Thyroid gland (tissue), 4 donors: ENCODE measurements around the gene GALNT2.

Experiments used
- POLR2A ChIP-seq, 2 donors: fragments of 450-650 bp; IDR thresholded peaks; one replicate each; pipeline ENCODE4 v1.6.1; 2017; ENCODE audit warnings: antibody characterized with exemption in 2 of 2, mild to moderate bottlenecking in 2 of 2, moderate library complexity in 1 of 2
- TF ChIP-seq, protein P1 (sequence below), 6 experiments: fragments of 200-600 bp in 3 of 6; fragments of 450-650 bp in 3 of 6; sonication (generic) in 3 of 6; IDR thresholded peaks; one replicate each; pipeline ENCODE4 v1.5.1; 2016 to 2019; ENCODE audit warnings: antibody characterized with exemption in 6 of 6, mild to moderate bottlenecking in 2 of 6, inconsistent platforms in 1 of 6, moderate library complexity in 1 of 6

- TF ChIP-seq, protein P1, sequence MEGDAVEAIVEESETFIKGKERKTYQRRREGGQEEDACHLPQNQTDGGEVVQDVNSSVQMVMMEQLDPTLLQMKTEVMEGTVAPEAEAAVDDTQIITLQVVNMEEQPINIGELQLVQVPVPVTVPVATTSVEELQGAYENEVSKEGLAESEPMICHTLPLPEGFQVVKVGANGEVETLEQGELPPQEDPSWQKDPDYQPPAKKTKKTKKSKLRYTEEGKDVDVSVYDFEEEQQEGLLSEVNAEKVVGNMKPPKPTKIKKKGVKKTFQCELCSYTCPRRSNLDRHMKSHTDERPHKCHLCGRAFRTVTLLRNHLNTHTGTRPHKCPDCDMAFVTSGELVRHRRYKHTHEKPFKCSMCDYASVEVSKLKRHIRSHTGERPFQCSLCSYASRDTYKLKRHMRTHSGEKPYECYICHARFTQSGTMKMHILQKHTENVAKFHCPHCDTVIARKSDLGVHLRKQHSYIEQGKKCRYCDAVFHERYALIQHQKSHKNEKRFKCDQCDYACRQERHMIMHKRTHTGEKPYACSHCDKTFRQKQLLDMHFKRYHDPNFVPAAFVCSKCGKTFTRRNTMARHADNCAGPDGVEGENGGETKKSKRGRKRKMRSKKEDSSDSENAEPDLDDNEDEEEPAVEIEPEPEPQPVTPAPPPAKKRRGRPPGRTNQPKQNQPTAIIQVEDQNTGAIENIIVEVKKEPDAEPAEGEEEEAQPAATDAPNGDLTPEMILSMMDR (IDR thresholded peaks at IDR 0.05) = no peak
- no peak for TF ChIP-seq POLR2A (IDR thresholded peaks at IDR 0.05)
These were observed 138.7 kb downstream of the GALNT2 start for GRCh38 chr1:230205719-230206198.
